Tibial nerve (tissue), 3 donors: ENCODE data around the gene USP7.

Experiments used
- CTCF ChIP-seq, 5 experiments: fragments of 200-600 bp in 3 of 5; fragments of 450-650 bp in 2 of 5; sonication (generic) in 3 of 5; IDR thresholded peaks; one replicate each; pipeline ENCODE4 v1.5.1; 2016 to 2019; ENCODE audit warnings: antibody characterized with exemption in 5 of 5, mild to moderate bottlenecking in 3 of 5, moderate library complexity in 2 of 5
- POLR2A ChIP-seq, 2 donors: fragments of 450-650 bp; IDR thresholded peaks; one replicate each; pipeline ENCODE4 v1.6.1; 2017; ENCODE audit warnings: antibody characterized with exemption in 2 of 2, mild to moderate bottlenecking in 2 of 2, moderate library complexity in 2 of 2

- no peak for TF ChIP-seq POLR2A (IDR thresholded peaks at IDR 0.05)
- TF ChIP-seq CTCF (IDR thresholded peaks at IDR 0.05): no peak
Measured at GRCh38 chr16:8914098-8914497, 49.6 kb downstream of the USP7 start.
